ENCODE measurements around the gene CPNE5.

DNA sequence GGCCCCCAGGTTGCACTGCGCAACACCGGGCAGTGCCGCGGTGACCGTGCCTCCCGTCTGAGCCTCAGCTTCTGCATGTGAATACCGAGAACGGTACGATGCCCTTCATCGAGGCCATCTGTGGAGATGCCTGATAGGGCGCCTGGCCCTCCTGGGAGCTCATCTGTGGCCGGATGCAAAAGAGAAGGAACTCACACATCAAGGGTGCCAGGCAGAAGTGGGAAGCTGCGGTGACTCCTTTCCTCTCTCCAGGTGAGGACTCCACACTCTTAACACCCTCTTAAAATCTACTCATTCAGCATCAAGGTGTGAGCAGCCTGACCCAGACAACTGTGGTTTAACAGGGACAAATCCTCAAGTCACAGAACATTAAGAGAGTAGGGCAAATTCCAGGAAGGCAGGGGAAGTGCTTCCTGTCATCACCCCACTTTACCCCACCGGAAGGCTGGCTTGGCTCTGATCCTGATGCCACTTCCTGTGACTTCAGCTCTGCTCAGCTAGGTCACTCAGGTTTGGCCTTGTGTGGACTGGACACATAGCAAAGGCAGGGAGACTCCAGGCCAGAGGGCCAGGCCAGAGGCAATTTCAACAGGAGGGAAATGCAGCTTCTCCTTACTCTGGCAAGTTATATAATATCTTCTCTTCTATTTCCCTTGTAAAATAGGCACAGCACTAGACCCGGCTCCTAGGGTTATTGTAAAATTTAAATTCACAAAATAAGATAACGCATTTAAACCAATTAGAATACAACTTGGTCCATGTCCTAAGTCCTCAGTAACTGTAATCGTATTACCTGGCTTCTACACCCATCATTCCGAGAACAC is 69.4 kb downstream of the CPNE5 start:
- TF ChIP-seq CTCF (IDR thresholded peaks at IDR 0.05; ENCODE audit: low read depth, low read length) (no peak), EZH2phosphoT487 (IDR thresholded peaks at IDR 0.05; ENCODE audit: low read depth) (no peak)

Measured in OCI-LY3 (cell line).